Natural killer cell treated with Interleukin-12 subunit alpha and Interleukin-12 subunit beta and Interleukin-15 and Interleukin-18, amount 100 ng/mL, for 72 hours (primary cell): ENCODE results near the gene PIK3C2G. TPM values are rescaled to one million over a fixed set of nuclear protein-coding genes. Genes with fewer than 3 reads are reported as not detected.

ENCODE experiments used
- ATAC-seq, 2 donors: fragments of 150-1000 bp; cut with Tn5 transposase in 1 of 2; sonication (Bioruptor Pico), chemical (Tn5 transposase) in 1 of 2; 2 replicates each; pipeline ENCODE4 v1.10.0; 2021
- DNase-seq: peaks from one replicate; pipeline ENCODE4 v3.0.0; 2022; ENCODE audit warnings: low spot score
- H3K27ac Mint-ChIP-seq, 2 donors: 1 replicate in 1 of 2; 2 replicates in 1 of 2; pipeline ENCODE4 v1.8.0; 2022; ENCODE audit warnings: mixed read lengths in 2 of 2, mild to moderate bottlenecking in 1 of 2, moderate library complexity in 1 of 2
- H3K27me3 Mint-ChIP-seq, 2 donors: 1 replicate in 1 of 2; 2 replicates in 1 of 2; pipeline ENCODE4 v1.8.0; 2022; ENCODE audit warnings: mixed read lengths in 2 of 2
- H3K36me3 Mint-ChIP-seq: one replicate; pipeline ENCODE4 v1.8.0; 2022; ENCODE audit warnings: mixed read lengths
- H3K4me1 Mint-ChIP-seq, 2 donors: 1 replicate in 1 of 2; 2 replicates in 1 of 2; pipeline ENCODE4 v1.8.0; 2022; ENCODE audit warnings: low read depth in 2 of 2, mixed read lengths in 2 of 2, mild to moderate bottlenecking in 1 of 2
- H3K4me3 Mint-ChIP-seq: one replicate; pipeline ENCODE4 v1.8.0; 2022; ENCODE audit warnings: mixed read lengths
- H3K9me3 Mint-ChIP-seq: 2 replicates; pipeline ENCODE4 v1.8.0; 2022; ENCODE audit warnings: mixed read lengths
- total RNA-seq, 2 donors: library from RNA; stranded (reverse); gene quantifications; one replicate each; pipeline ENCODE4 v1.2.3, GENCODE V29; 2022

PIK3C2G gene
- total RNA-seq, 2 donors from 2014 or later, result not detected

GRCh38 chr12:18564306-18564705 lies 303.0 kb downstream of the PIK3C2G start:
- H3K9me3 Mint-ChIP-seq, result no peaks in the 10 kb centered on the region
- no peak overlapping the region for H3K27ac Mint-ChIP-seq
- ATAC-seq (no peak), DNase-seq (no peak)
- H3K36me3 Mint-ChIP-seq, result no peaks in the 10 kb centered on the region
- H3K27me3 Mint-ChIP-seq, result no peaks in the 10 kb centered on the region
- no peaks in the 10 kb centered on the region for H3K4me1 Mint-ChIP-seq
- H3K4me3 Mint-ChIP-seq, result no peak overlapping the region

- H3K27ac Mint-ChIP-seq, result no peak overlapping the region
Measured at GRCh38 chr12:18567787-18568186, 306.5 kb downstream of the PIK3C2G start.

GRCh38 chr12:18570543-18570942 lies 309.2 kb downstream of the PIK3C2G start:
- no peaks in the 10 kb centered on the region for H3K9me3 Mint-ChIP-seq
- ATAC-seq (no peak), DNase-seq (no peak)
- no peaks in the 10 kb centered on the region for H3K36me3 Mint-ChIP-seq
- no peak overlapping the region for H3K4me3 Mint-ChIP-seq
- no peaks in the 10 kb centered on the region for H3K4me1 Mint-ChIP-seq
- no peak overlapping the region for H3K27ac Mint-ChIP-seq
- no peaks in the 10 kb centered on the region for H3K27me3 Mint-ChIP-seq

More at GRCh38 chr12:18567787-18568186, 306.5 kb downstream of the PIK3C2G start:
- Mint-ChIP-seq H3K27me3 (no peaks in the 10 kb centered on the region), H3K9me3 (no peaks in the 10 kb centered on the region), H3K4me3 (no peak overlapping the region), H3K36me3 (no peaks in the 10 kb centered on the region), H3K4me1 (no peaks in the 10 kb centered on the region)
- ATAC-seq, result no peak
- DNase-seq, result no peak

- H3K4me3 Mint-ChIP-seq, result no peak overlapping the region
- H3K27me3 Mint-ChIP-seq, result no peaks in the 10 kb centered on the region
Measured at GRCh38 chr12:18576104-18576626, 314.8 kb downstream of the PIK3C2G start.

GRCh38 chr12:18576648-18577047 lies 315.3 kb downstream of the PIK3C2G start:
- peaks cover 4% of the 10 kb centered on the region for H3K36me3 Mint-ChIP-seq
- H3K4me1 Mint-ChIP-seq, result no peaks in the 10 kb centered on the region
- ATAC-seq, result no peak
- H3K9me3 Mint-ChIP-seq, result peaks cover 8% of the 10 kb centered on the region
- no peak for DNase-seq
- H3K27ac Mint-ChIP-seq, result no peak overlapping the region
- no peaks in the 10 kb centered on the region for H3K27me3 Mint-ChIP-seq
- H3K4me3 Mint-ChIP-seq, result no peak overlapping the region

More at GRCh38 chr12:18576104-18576626, 314.8 kb downstream of the PIK3C2G start:
- Mint-ChIP-seq H3K27ac (no peak overlapping the region), H3K9me3 (peaks cover 4% of the 10 kb centered on the region), H3K4me1 (no peaks in the 10 kb centered on the region), H3K36me3 (no peaks in the 10 kb centered on the region)
- DNase-seq, result no peak
- no peak for ATAC-seq

- ATAC-seq (no peak), DNase-seq (no peak)
- no peaks in the 10 kb centered on the region for H3K27me3 Mint-ChIP-seq
- H3K4me1 Mint-ChIP-seq, result no peaks in the 10 kb centered on the region
- H3K9me3 Mint-ChIP-seq, result peaks cover 12% of the 10 kb centered on the region
- no peak overlapping the region for H3K4me3 Mint-ChIP-seq
- no peak overlapping the region for H3K27ac Mint-ChIP-seq
- H3K36me3 Mint-ChIP-seq, result peaks cover 8% of the 10 kb centered on the region
Measured at GRCh38 chr12:18578191-18578590, 316.9 kb downstream of the PIK3C2G start.

GRCh38 chr12:18580291-18580690 lies 319.0 kb downstream of the PIK3C2G start:
- ATAC-seq, result no peak
- no peak overlapping the region for H3K4me3 Mint-ChIP-seq
- no peak for DNase-seq
- peaks cover 8% of the 10 kb centered on the region for H3K36me3 Mint-ChIP-seq
- H3K27me3 Mint-ChIP-seq, result no peaks in the 10 kb centered on the region
- H3K9me3 Mint-ChIP-seq, result peaks cover 15% of the 10 kb centered on the region
- H3K4me1 Mint-ChIP-seq, result no peaks in the 10 kb centered on the region
- H3K27ac Mint-ChIP-seq, result no peak overlapping the region

GRCh38 chr12:18580706-18581105 lies 319.4 kb downstream of the PIK3C2G start:
- H3K9me3 Mint-ChIP-seq, result peaks cover 19% of the 10 kb centered on the region
- H3K36me3 Mint-ChIP-seq, result peaks cover 8% of the 10 kb centered on the region
- no peak for ATAC-seq
- no peaks in the 10 kb centered on the region for H3K27me3 Mint-ChIP-seq
- H3K4me3 Mint-ChIP-seq, result no peak overlapping the region
- no peak overlapping the region for H3K27ac Mint-ChIP-seq
- no peak for DNase-seq
- no peaks in the 10 kb centered on the region for H3K4me1 Mint-ChIP-seq

GRCh38 chr12:18581232-18581962 lies 320.1 kb downstream of the PIK3C2G start:
- ATAC-seq (no peak), DNase-seq (no peak)
- H3K4me1 Mint-ChIP-seq, result no peaks in the 10 kb centered on the region
- H3K4me3 Mint-ChIP-seq, result no peak overlapping the region
- H3K36me3 Mint-ChIP-seq, result peaks cover 15% of the 10 kb centered on the region
- no peak overlapping the region for H3K27ac Mint-ChIP-seq
- peaks cover 23% of the 10 kb centered on the region for H3K9me3 Mint-ChIP-seq
- no peaks in the 10 kb centered on the region for H3K27me3 Mint-ChIP-seq

GRCh38 chr12:18583655-18584054 lies 322.3 kb downstream of the PIK3C2G start:
- H3K4me3 Mint-ChIP-seq, result no peak overlapping the region
- peaks cover 25% of the 10 kb centered on the region for H3K9me3 Mint-ChIP-seq
- H3K36me3 Mint-ChIP-seq, result peaks cover 18% of the 10 kb centered on the region
- ATAC-seq (no peak), DNase-seq (no peak)
- no peaks in the 10 kb centered on the region for H3K4me1 Mint-ChIP-seq
- no peaks in the 10 kb centered on the region for H3K27me3 Mint-ChIP-seq
- H3K27ac Mint-ChIP-seq, result no peak overlapping the region

- no peak for ATAC-seq
- Mint-ChIP-seq H3K36me3 (peaks cover 15% of the 10 kb centered on the region), H3K27me3 (no peaks in the 10 kb centered on the region), H3K4me3 (no peak overlapping the region), H3K9me3 (peaks cover 26% of the 10 kb centered on the region), H3K27ac (no peak overlapping the region), H3K4me1 (no peaks in the 10 kb centered on the region)
- DNase-seq, result no peak
Measured at GRCh38 chr12:18586581-18586980, 325.3 kb downstream of the PIK3C2G start.

GRCh38 chr12:18589316-18589715 lies 328.0 kb downstream of the PIK3C2G start:
- H3K27ac Mint-ChIP-seq, result no peak overlapping the region
- H3K27me3 Mint-ChIP-seq, result no peaks in the 10 kb centered on the region
- ATAC-seq (no peak), DNase-seq (no peak)
- H3K4me1 Mint-ChIP-seq, result no peaks in the 10 kb centered on the region
- H3K36me3 Mint-ChIP-seq, result peaks cover 11% of the 10 kb centered on the region
- peaks cover 25% of the 10 kb centered on the region for H3K9me3 Mint-ChIP-seq
- H3K4me3 Mint-ChIP-seq, result no peak overlapping the region

GRCh38 chr12:18591473-18591872 lies 330.2 kb downstream of the PIK3C2G start:
- DNase-seq (no peak), ATAC-seq (no peak)

GRCh38 chr12:18595412-18595811 lies 334.1 kb downstream of the PIK3C2G start:
- ATAC-seq (no peak), DNase-seq (no peak)
- no peaks in the 10 kb centered on the region for H3K4me1 Mint-ChIP-seq
- H3K27me3 Mint-ChIP-seq, result no peaks in the 10 kb centered on the region
- no peaks in the 10 kb centered on the region for H3K36me3 Mint-ChIP-seq
- H3K27ac Mint-ChIP-seq, result no peak overlapping the region
- peaks cover 5% of the 10 kb centered on the region for H3K9me3 Mint-ChIP-seq
- no peak overlapping the region for H3K4me3 Mint-ChIP-seq

More at GRCh38 chr12:18591473-18591872, 330.2 kb downstream of the PIK3C2G start:
- H3K27me3 Mint-ChIP-seq, result no peaks in the 10 kb centered on the region
- peaks cover 3% of the 10 kb centered on the region for H3K36me3 Mint-ChIP-seq
- H3K27ac Mint-ChIP-seq, result no peak overlapping the region
- peaks cover 15% of the 10 kb centered on the region for H3K9me3 Mint-ChIP-seq
- no peaks in the 10 kb centered on the region for H3K4me1 Mint-ChIP-seq
- H3K4me3 Mint-ChIP-seq, result no peak overlapping the region
